ENCODE measurements around the gene SP9. TPM values are rescaled to one million over a fixed set of nuclear protein-coding genes. Genes with fewer than 3 reads are reported as not detected.

The SP9 gene
- total and polyA plus RNA-seq, 5 donors from 2014 or later, result not detected

Other genes with a start within 250 kb of the SP9 start
- gene OLA1, start 86.4 kb upstream of the SP9 start, total RNA-seq, result 36.9 TPM
- 10 to 100 TPM; 54.1 to 77.4 (median 62.3) TPM for gene OLA1, start 86.4 kb upstream of the SP9 start, polyA plus RNA-seq
- 11.5 TPM for gene SCRN3, start 60.8 kb downstream of the SP9 start, total RNA-seq
- 10 to 100 TPM; 10.0 to 12.8 (median 11.4) TPM for gene SCRN3, start 60.8 kb downstream of the SP9 start, polyA plus RNA-seq
- gene GPR155, start 152.1 kb downstream of the SP9 start, total RNA-seq, result 42.7 TPM
- gene GPR155, start 152.1 kb downstream of the SP9 start, polyA plus RNA-seq, result 10 to 100 TPM; 15.0 to 20.1 (median 18.9) TPM